Testis (tissue), 3 donors: Measurements from ENCODE around the gene CORO7. TPM values are rescaled to one million over a fixed set of nuclear protein-coding genes. Genes with fewer than 3 reads are reported as not detected.

ENCODE experiments used
- DNase-seq: peaks from one replicate; pipeline ENCODE4 v3.0.0-alpha.2; 2019
- H3K27ac ChIP-seq, 2 donors: fragments of 200-600 bp; sonication (generic); one replicate each; pipeline ENCODE4 v1.5.1; 2019
- H3K27me3 ChIP-seq: fragments of 200-600 bp; sonication (generic); one replicate; pipeline ENCODE4 v1.5.1; 2019
- H3K36me3 ChIP-seq: fragments of 200-600 bp; sonication (generic); one replicate; pipeline ENCODE4 v1.5.1; 2017; ENCODE audit warnings: low read depth; ENCODE audit errors: missing control alignments
- H3K4me1 ChIP-seq: fragments of 200-600 bp; sonication (generic); one replicate; pipeline ENCODE4 v1.5.1; 2019
- H3K4me3 ChIP-seq, 2 donors: fragments of 200-600 bp; sonication (generic); one replicate each; pipeline ENCODE4 v1.5.1; 2017 to 2019
- H3K9me3 ChIP-seq: fragments of 200-600 bp; sonication (generic); one replicate; pipeline ENCODE4 v1.5.1; 2017
- POLR2A ChIP-seq: fragments of 450-650 bp; IDR thresholded peaks from one replicate; pipeline ENCODE4 v1.6.1; 2017; ENCODE audit warnings: antibody characterized with exemption, mild to moderate bottlenecking, moderate library complexity
- WGBS, 2 donors: methylation state at CpG; one replicate each; pipeline ENCODE4 v1.1.5; 2018; 5-methylcytosine and 5-hydroxymethylcytosine counted together
- intact Hi-C: fragments of 100-400 bp; cut with DNase I; formaldehyde crosslinking; loops from one replicate; pipeline ENCODE4 v1.15.1; 2023; ENCODE audit warnings: low total_unique reads
- polyA plus RNA-seq: library from polyadenylated mRNA; stranded (reverse); fragments of 350-450 nt; fragmentation: Illumina TruSeq; extraction: RNeasy Lipid Tissue Mini Kit (QIAGEN cat#74804); gene quantifications from one replicate; pipeline ENCODE4 v1.2.3, GENCODE V29; 2014; ENCODE audit warnings: low read depth, low replicate concordance; ENCODE audit not compliant: insufficient read depth
- total RNA-seq, 2 donors: library from RNA; depleted of rRNA; stranded (reverse); fragments of >200 nt; gene quantifications; one replicate each; pipeline ENCODE4 v1.2.3, GENCODE V29; 2016
- TF ChIP-seq, protein P1 (sequence below), 3 experiments: fragments of 450-650 bp in 2 of 3; fragments of 200-600 bp in 1 of 3; sonication (generic) in 1 of 3; IDR thresholded peaks; one replicate each; pipeline ENCODE4 v1.5.1; 2016 to 2019; ENCODE audit warnings: antibody characterized with exemption in 3 of 3, mild to moderate bottlenecking in 2 of 3, moderate library complexity in 1 of 3

The CORO7 gene
- total and polyA plus RNA-seq, 3 donors from 2014 or later, result 71.5 to 147 (median 126) TPM

DNA sequence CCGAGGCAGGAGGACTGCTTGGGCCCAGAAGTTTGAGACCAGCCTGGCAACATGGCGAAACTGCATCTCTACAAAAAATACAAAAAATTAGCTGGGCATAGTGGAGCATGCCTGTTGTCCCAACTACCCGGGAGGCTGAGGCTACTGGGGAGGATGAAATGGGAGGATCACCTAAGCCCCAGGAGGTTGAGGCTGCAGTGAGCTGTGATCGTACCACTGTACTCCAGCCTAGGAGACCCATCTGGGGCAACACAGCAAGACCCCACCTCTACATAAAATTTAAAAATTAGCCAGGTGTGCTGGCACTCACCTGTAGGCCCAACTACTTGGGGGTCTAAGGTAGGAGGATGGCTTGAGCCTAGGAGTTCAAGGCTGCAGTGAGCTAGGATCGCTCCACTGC, 67.1 kb downstream of the CORO7 start:
- WGBS, 2 donors, result 94% methylated on average over 5 of the region's 5 CpGs
- intact Hi-C loops, result no loop called here
- Histone ChIP-seq H3K36me3 (no peaks in the 10 kb centered on the region), H3K4me1 (peaks cover 38% of the 10 kb centered on the region), H3K27me3 (no peaks in the 10 kb centered on the region), H3K4me3 (no peak overlapping the region), H3K9me3 (no peaks in the 10 kb centered on the region), H3K27ac (no peak overlapping the region)
- DNase-seq, result no peak
- TF ChIP-seq POLR2A, result no peak
- TF ChIP-seq, protein P1, sequence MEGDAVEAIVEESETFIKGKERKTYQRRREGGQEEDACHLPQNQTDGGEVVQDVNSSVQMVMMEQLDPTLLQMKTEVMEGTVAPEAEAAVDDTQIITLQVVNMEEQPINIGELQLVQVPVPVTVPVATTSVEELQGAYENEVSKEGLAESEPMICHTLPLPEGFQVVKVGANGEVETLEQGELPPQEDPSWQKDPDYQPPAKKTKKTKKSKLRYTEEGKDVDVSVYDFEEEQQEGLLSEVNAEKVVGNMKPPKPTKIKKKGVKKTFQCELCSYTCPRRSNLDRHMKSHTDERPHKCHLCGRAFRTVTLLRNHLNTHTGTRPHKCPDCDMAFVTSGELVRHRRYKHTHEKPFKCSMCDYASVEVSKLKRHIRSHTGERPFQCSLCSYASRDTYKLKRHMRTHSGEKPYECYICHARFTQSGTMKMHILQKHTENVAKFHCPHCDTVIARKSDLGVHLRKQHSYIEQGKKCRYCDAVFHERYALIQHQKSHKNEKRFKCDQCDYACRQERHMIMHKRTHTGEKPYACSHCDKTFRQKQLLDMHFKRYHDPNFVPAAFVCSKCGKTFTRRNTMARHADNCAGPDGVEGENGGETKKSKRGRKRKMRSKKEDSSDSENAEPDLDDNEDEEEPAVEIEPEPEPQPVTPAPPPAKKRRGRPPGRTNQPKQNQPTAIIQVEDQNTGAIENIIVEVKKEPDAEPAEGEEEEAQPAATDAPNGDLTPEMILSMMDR (IDR thresholded peaks at IDR 0.05), result no peak

DNA sequence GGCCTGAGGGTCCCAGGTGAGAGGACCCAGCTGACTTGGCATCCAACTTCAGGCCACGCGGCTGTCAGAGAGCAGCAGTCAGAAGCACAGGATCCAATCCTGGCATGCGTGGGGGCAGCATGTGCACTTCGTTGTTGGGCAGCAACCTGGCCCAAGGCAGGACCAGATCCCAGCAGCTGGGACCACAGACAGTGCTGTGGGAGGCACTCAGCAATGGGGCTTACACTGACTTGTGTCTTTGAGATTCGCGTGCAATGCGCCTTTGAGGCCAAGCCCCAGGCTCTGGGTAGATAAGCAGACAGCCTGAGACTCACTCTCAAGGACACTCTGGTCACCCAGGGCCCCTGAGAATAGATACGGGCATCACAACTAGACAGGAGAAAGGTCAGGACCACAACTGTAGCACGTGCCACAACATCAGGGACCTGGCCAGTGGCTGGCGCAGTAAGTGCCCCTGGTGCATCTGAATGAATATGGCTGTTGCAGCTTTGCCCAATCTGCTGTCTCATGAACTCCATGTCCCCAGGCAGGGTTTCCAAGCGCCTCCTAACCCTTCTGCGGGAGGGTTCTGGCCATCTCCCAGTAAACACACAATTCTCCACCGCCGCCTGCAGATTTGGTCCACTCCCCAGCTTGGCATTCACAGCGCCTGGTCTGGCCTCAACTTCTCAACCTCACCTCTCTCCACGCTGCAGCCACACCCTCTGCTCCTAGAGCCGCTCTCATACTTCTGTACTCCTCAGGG, 68.5 kb downstream of the CORO7 start:
- 40 to 43% methylated on average over 10 to 15 of the region's 17 CpGs for WGBS, 2 donors
- peak overlapping the region in 1 of 2 donors; percentile 64 for H3K27ac ChIP-seq
- H3K27me3 ChIP-seq, result no peaks in the 10 kb centered on the region
- intact Hi-C loops, result no loop called here
- no peak overlapping the region for H3K4me3 ChIP-seq
- H3K36me3 ChIP-seq, result no peaks in the 10 kb centered on the region
- H3K4me1 ChIP-seq, result peaks cover 38% of the 10 kb centered on the region
- no peaks in the 10 kb centered on the region for H3K9me3 ChIP-seq
- no peak for TF ChIP-seq POLR2A
- peak; percentile 77 for DNase-seq

DNA sequence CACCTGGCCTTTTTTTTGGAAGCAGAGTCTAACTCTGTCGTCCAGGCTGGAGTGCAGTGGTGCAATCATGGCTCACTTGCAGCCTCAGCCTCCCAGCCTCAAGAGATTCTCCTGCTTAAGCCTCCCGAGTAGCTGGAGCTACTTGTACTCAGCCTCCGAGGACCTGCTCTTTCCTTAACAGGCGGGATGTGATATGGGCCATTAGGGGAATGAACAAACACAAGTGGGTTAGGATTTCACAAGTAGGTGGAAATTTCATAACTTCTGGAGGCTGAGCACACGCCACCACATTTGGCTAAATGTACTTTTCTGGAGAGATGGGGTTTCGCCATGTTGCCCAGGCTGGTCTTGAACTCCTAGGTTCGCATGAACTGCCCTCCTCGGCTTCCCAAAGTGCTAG, 69.4 kb downstream of the CORO7 start:
- peaks cover 38% of the 10 kb centered on the region for H3K4me1 ChIP-seq

DNA sequence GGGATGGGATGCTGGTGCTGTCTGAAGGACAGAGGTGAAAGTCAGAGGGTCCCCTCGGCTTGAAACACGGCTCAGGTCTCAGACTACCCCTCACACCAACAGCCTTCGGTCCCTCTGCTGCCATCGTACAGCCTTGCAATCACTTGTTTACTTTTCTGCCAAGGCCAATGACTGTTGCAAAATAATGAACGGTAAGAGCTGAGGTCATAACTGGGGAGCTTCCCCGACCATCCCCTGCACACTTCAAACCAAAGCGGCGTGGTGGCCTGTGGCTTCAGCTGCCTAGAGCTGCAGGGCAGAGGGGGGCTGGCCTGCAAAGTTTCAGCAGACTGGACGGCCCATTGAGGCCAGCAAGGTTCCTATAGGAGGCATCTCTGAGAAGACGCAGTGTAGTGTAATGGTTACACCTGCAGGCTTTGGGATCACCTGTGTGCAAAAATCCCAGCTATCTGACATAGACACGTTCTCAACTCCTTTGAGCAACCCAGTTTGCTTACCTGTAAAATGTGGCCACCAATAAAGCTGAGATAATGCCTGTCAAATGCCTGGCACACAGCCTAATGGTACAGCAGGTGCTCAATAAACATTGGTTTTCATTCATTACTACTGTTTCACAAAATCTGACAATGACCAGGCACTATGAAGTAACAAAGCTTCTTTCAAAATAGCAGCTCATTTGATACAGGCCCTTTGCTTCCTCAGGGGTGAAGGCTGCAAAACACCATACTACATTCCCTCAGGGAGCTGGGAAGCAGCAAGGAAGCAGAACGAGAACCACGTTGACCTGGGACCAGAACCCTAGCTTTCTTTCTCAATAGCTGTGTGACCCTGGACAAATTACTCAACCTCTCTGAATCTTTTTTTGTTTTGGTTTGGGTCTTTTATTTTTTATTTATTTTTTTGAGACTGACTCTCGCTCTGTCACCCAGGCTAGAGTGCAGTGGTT, 70.3 kb downstream of the CORO7 start:
- intact Hi-C loops, result no loop called here
- DNase-seq, result no peak
- Histone ChIP-seq H3K27me3 (no peaks in the 10 kb centered on the region), H3K4me1 (peaks cover 38% of the 10 kb centered on the region), H3K27ac (no peak overlapping the region), H3K4me3 (no peak overlapping the region), H3K36me3 (no peaks in the 10 kb centered on the region), H3K9me3 (no peaks in the 10 kb centered on the region)
- 66 to 70% methylated on average over 10 to 14 of the region's 14 CpGs for WGBS, 2 donors
- TF ChIP-seq, protein P1 (IDR thresholded peaks at IDR 0.05), result no peak
- no peak for TF ChIP-seq POLR2A

More for the DNA sequence above, 69.4 kb downstream of the CORO7 start:
- intact Hi-C loops, result no loop called here
- no peaks in the 10 kb centered on the region for H3K27me3 ChIP-seq
- 85 to 92% methylated on average over 5 to 8 of the region's 8 CpGs for WGBS, 2 donors
- TF ChIP-seq, protein P1 (IDR thresholded peaks at IDR 0.05), result no peak
- TF ChIP-seq POLR2A, result no peak
- no peaks in the 10 kb centered on the region for H3K36me3 ChIP-seq
- no peaks in the 10 kb centered on the region for H3K9me3 ChIP-seq
- peak overlapping the region in 1 of 2 donors; percentile 64 for H3K27ac ChIP-seq
- no peak overlapping the region for H3K4me3 ChIP-seq
- DNase-seq, result no peak
